ENCODE measurements around the gene BOLA1. TPM values are rescaled to one million over a fixed set of nuclear protein-coding genes. Genes with fewer than 3 reads are reported as not detected.

The BOLA1 gene
- total RNA-seq, 1 experiment from 2014 or later: 15.3 TPM

DNA sequence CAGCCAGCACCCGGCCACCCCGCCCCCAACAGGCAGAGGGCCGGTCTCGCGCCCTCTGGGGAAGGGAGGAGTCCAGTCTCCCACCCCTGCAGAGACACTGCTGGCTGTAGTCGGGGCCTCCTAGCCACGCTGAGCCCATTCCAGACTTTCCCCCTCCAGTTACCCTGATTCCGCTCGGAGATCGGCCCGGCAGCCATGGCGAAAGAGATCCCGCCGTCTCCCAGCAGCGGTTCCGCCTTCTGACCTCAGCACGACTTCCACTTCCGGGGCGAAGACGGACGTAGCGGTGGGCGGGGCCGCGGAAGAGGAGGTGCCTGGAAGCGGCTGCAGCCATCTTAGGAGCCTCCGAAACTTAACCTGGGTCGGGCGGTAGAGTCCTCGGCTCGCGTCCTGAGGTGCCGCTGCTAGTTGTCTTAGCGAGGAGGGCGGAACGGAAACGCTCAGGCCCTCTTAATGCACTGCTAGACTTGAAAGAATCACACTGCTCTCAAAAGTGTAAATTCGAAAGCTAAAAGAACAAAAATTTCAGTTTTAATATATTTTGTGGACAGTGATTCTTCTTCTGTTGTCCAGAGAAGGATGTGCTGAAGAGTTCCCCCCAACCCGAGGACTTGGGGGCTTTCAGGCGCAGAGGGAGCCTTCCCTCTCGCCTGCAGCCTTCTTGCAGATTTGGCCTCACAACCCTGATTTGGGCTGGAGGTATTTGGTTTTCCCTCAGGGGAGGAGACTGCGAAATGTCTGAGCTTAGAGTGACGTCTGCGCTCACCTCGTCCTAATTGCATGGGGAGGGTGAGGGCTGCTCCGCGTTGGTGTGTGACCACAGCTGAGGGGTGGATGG is 28.4 kb downstream of the BOLA1 start, which contains the start of gene SF3B4 (continued):
- TF ChIP-seq, protein P1, sequence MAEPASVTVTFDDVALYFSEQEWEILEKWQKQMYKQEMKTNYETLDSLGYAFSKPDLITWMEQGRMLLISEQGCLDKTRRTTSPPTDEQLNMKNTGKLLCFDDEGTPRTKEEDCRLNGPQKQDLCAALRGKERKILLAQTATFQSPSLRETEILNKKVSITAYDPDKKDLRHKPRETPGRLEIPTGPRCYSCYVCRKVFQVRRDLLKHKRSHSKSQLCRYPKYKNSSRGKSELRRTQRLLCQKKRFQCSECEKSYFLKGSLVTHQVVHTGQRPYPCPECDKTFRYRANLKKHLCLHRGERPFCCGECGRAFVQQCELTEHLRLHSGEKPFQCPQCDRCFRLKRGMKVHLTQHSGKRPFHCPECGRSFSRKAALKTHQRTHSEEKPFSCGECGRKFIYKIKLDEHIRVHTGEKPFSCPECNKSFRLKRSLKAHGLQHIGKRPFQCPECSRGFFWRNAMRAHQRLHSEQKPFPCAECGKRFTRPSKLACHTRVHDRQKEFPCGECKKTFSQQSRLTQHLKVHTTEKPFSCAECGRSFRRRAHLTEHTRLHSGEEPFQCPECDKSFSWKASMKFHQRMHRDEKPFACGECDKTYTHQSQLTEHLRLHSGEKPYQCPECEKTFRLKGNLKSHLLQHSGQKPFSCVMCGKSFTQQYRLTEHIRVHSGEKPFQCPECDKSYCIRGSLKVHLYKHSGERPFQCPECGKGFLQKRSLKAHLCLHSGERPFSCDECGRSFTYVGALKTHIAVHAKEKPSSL (CRISPR knock-in tag; conservative IDR thresholded peaks at IDR 0.05): no peak
- no peak for TF ChIP-seq EMX1 (CRISPR knock-in tag; IDR thresholded peaks at IDR 0.05)
- no peak for TF ChIP-seq RELA (CRISPR knock-in tag; IDR thresholded peaks at IDR 0.05; ENCODE audit: borderline replicate concordance)
- TF ChIP-seq TP53 (CRISPR knock-in tag; IDR thresholded peaks at IDR 0.05): peak; percentile 83; the same call in 1 of the 2 replicates
- TF ChIP-seq, protein P2, sequence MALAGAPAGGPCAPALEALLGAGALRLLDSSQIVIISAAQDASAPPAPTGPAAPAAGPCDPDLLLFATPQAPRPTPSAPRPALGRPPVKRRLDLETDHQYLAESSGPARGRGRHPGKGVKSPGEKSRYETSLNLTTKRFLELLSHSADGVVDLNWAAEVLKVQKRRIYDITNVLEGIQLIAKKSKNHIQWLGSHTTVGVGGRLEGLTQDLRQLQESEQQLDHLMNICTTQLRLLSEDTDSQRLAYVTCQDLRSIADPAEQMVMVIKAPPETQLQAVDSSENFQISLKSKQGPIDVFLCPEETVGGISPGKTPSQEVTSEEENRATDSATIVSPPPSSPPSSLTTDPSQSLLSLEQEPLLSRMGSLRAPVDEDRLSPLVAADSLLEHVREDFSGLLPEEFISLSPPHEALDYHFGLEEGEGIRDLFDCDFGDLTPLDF (CRISPR knock-in tag; IDR thresholded peaks at IDR 0.05): 0 out of 2 replicates have a peak, but pooled peaks have one; percentile 15
- TF ChIP-seq CBFB (CRISPR knock-in tag; IDR thresholded peaks at IDR 0.05; ENCODE audit: low read depth): no peak
- TF ChIP-seq NR2C2 (CRISPR knock-in tag; IDR thresholded peaks at IDR 0.05): peak; percentile 97
- no peak for TF ChIP-seq NFYB (CRISPR knock-in tag; conservative IDR thresholded peaks at IDR 0.05; ENCODE audit: low read depth)
- TF ChIP-seq FOXJ3 (CRISPR knock-in tag; IDR thresholded peaks at IDR 0.05; ENCODE audit: borderline replicate concordance): no peak
- TF ChIP-seq, protein P3, sequence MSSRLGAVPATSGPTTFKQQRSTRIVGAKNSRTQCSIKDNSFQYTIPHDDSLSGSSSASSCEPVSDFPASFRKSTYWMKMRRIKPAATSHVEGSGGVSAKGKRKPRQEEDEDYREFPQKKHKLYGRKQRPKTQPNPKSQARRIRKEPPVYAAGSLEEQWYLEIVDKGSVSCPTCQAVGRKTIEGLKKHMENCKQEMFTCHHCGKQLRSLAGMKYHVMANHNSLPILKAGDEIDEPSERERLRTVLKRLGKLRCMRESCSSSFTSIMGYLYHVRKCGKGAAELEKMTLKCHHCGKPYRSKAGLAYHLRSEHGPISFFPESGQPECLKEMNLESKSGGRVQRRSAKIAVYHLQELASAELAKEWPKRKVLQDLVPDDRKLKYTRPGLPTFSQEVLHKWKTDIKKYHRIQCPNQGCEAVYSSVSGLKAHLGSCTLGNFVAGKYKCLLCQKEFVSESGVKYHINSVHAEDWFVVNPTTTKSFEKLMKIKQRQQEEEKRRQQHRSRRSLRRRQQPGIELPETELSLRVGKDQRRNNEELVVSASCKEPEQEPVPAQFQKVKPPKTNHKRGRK (CRISPR knock-in tag; IDR thresholded peaks at IDR 0.05; ENCODE audit: borderline replicate concordance): no peak
- TF ChIP-seq, protein P4, sequence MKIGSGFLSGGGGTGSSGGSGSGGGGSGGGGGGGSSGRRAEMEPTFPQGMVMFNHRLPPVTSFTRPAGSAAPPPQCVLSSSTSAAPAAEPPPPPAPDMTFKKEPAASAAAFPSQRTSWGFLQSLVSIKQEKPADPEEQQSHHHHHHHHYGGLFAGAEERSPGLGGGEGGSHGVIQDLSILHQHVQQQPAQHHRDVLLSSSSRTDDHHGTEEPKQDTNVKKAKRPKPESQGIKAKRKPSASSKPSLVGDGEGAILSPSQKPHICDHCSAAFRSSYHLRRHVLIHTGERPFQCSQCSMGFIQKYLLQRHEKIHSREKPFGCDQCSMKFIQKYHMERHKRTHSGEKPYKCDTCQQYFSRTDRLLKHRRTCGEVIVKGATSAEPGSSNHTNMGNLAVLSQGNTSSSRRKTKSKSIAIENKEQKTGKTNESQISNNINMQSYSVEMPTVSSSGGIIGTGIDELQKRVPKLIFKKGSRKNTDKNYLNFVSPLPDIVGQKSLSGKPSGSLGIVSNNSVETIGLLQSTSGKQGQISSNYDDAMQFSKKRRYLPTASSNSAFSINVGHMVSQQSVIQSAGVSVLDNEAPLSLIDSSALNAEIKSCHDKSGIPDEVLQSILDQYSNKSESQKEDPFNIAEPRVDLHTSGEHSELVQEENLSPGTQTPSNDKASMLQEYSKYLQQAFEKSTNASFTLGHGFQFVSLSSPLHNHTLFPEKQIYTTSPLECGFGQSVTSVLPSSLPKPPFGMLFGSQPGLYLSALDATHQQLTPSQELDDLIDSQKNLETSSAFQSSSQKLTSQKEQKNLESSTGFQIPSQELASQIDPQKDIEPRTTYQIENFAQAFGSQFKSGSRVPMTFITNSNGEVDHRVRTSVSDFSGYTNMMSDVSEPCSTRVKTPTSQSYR (CRISPR knock-in tag; IDR thresholded peaks at IDR 0.05): peak; percentile 60; the same call in 1 of the 2 replicates
- peak; percentile 53; the same call in 1 of the 2 replicates for TF ChIP-seq FOXK1 (CRISPR knock-in tag; IDR thresholded peaks at IDR 0.05)
- TF ChIP-seq ZNF423 (CRISPR knock-in tag; IDR thresholded peaks at IDR 0.05): no peak
- TF ChIP-seq CREM (CRISPR knock-in tag; IDR thresholded peaks at IDR 0.05): peak; percentile 75
- TF ChIP-seq, protein P5, sequence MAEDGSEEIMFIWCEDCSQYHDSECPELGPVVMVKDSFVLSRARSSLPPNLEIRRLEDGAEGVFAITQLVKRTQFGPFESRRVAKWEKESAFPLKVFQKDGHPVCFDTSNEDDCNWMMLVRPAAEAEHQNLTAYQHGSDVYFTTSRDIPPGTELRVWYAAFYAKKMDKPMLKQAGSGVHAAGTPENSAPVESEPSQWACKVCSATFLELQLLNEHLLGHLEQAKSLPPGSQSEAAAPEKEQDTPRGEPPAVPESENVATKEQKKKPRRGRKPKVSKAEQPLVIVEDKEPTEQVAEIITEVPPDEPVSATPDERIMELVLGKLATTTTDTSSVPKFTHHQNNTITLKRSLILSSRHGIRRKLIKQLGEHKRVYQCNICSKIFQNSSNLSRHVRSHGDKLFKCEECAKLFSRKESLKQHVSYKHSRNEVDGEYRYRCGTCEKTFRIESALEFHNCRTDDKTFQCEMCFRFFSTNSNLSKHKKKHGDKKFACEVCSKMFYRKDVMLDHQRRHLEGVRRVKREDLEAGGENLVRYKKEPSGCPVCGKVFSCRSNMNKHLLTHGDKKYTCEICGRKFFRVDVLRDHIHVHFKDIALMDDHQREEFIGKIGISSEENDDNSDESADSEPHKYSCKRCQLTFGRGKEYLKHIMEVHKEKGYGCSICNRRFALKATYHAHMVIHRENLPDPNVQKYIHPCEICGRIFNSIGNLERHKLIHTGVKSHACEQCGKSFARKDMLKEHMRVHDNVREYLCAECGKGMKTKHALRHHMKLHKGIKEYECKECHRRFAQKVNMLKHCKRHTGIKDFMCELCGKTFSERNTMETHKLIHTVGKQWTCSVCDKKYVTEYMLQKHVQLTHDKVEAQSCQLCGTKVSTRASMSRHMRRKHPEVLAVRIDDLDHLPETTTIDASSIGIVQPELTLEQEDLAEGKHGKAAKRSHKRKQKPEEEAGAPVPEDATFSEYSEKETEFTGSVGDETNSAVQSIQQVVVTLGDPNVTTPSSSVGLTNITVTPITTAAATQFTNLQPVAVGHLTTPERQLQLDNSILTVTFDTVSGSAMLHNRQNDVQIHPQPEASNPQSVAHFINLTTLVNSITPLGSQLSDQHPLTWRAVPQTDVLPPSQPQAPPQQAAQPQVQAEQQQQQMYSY (CRISPR knock-in tag; IDR thresholded peaks at IDR 0.05): 0 out of 2 replicates have a peak, but pooled peaks have one; percentile 3
- no peak for TF ChIP-seq JAZF1 (CRISPR knock-in tag; IDR thresholded peaks at IDR 0.05)
- TF ChIP-seq ZNF317 (CRISPR knock-in tag; IDR thresholded peaks at IDR 0.05; ENCODE audit: borderline replicate concordance, low read depth): no peak
- TF ChIP-seq, protein P6, sequence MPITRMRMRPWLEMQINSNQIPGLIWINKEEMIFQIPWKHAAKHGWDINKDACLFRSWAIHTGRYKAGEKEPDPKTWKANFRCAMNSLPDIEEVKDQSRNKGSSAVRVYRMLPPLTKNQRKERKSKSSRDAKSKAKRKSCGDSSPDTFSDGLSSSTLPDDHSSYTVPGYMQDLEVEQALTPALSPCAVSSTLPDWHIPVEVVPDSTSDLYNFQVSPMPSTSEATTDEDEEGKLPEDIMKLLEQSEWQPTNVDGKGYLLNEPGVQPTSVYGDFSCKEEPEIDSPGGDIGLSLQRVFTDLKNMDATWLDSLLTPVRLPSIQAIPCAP (CRISPR knock-in tag; IDR thresholded peaks at IDR 0.05): no peak
- no peak for TF ChIP-seq TCF7 (CRISPR knock-in tag; IDR thresholded peaks at IDR 0.05; ENCODE audit: low read depth)
- TF ChIP-seq NR3C1 (CRISPR knock-in tag; conservative IDR thresholded peaks at IDR 0.05; ENCODE audit: low read depth): 0 out of 2 replicates have a peak, but pooled peaks have one; percentile 60
- TF ChIP-seq GABPB1 (CRISPR knock-in tag; IDR thresholded peaks at IDR 0.05): peak; percentile 90
- TF ChIP-seq, protein P7, sequence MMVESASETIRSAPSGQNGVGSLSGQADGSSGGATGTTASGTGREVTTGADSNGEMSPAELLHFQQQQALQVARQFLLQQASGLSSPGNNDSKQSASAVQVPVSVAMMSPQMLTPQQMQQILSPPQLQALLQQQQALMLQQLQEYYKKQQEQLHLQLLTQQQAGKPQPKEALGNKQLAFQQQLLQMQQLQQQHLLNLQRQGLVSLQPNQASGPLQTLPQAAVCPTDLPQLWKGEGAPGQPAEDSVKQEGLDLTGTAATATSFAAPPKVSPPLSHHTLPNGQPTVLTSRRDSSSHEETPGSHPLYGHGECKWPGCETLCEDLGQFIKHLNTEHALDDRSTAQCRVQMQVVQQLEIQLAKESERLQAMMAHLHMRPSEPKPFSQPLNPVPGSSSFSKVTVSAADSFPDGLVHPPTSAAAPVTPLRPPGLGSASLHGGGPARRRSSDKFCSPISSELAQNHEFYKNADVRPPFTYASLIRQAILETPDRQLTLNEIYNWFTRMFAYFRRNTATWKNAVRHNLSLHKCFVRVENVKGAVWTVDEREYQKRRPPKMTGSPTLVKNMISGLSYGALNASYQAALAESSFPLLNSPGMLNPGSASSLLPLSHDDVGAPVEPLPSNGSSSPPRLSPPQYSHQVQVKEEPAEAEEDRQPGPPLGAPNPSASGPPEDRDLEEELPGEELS (CRISPR knock-in tag; IDR thresholded peaks at IDR 0.05): peak; percentile 50; the same call in 1 of the 2 replicates
- no peak for TF ChIP-seq ZNF416 (CRISPR knock-in tag; IDR thresholded peaks at IDR 0.05)
- TF ChIP-seq JUN (CRISPR knock-in tag; IDR thresholded peaks at IDR 0.05): no peak
